ENCODE measurements around the gene CLSTN2. TPM values are rescaled to one million over a fixed set of nuclear protein-coding genes. Genes with fewer than 3 reads are reported as not detected.

The CLSTN2 gene
- total RNA-seq, 4 donors from 2014 or later = 3.7 to 9.5 (median 7.4) TPM

GRCh38 chr3:140439527-140439926, 504.5 kb downstream of the CLSTN2 start:
- H3K4me1 ChIP-seq = no peaks in the 10 kb centered on the region
- 64% methylated on average over 5 of the region's 5 CpGs for WGBS
- no peaks in the 10 kb centered on the region for H3K9me3 ChIP-seq
- H3K36me3 ChIP-seq = no peaks in the 10 kb centered on the region
- H3K4me3 ChIP-seq = no peak overlapping the region
- H3K27ac ChIP-seq (replicated peaks in 1 of 4) = no peak overlapping the region
- intact Hi-C loops (cut with DNase I) = no loop called here
- no peak for TF ChIP-seq POLR2AphosphoS5 (IDR thresholded peaks at IDR 0.05)
- no peak for TF ChIP-seq EP300 (IDR thresholded peaks at IDR 0.05)
- H3K27me3 ChIP-seq = no peaks in the 10 kb centered on the region
- no peak for DNase-seq (ENCODE audit: extremely low spot score)

GRCh38 chr3:140440446-140440845, 505.5 kb downstream of the CLSTN2 start:
- Histone ChIP-seq H3K9me3 (no peaks in the 10 kb centered on the region), H3K4me3 (no peak overlapping the region), H3K36me3 (no peaks in the 10 kb centered on the region), H3K27me3 (no peaks in the 10 kb centered on the region), H3K27ac (replicated peaks in 1 of 4) (no peak overlapping the region), H3K4me1 (no peaks in the 10 kb centered on the region)
- no peak for DNase-seq (ENCODE audit: extremely low spot score)
- TF ChIP-seq POLR2AphosphoS5 (IDR thresholded peaks at IDR 0.05) (no peak), CTCF (IDR thresholded peaks at IDR 0.05) (no peak), POLR2A (IDR thresholded peaks at IDR 0.05; ENCODE audit: low read depth) (no peak), EP300 (IDR thresholded peaks at IDR 0.05) (no peak)
- intact Hi-C loops (cut with DNase I) = no loop called here
- WGBS = 100% methylated on average over 1 of the region's 1 CpG

GRCh38 chr3:140441006-140441405, 506.0 kb downstream of the CLSTN2 start:
- Histone ChIP-seq H3K27ac (replicated peaks in 1 of 4) (no peak overlapping the region), H3K4me1 (no peaks in the 10 kb centered on the region), H3K4me3 (no peak overlapping the region), H3K36me3 (no peaks in the 10 kb centered on the region), H3K9me3 (no peaks in the 10 kb centered on the region), H3K27me3 (no peaks in the 10 kb centered on the region)
- intact Hi-C loops (cut with DNase I) = no loop called here
- TF ChIP-seq POLR2AphosphoS5 (IDR thresholded peaks at IDR 0.05) = peak in 1 of 2 donors; percentile 9
- TF ChIP-seq CTCF (IDR thresholded peaks at IDR 0.05) = no peak
- no peak for TF ChIP-seq POLR2A (IDR thresholded peaks at IDR 0.05; ENCODE audit: low read depth)
- WGBS = 49% methylated on average over 2 of the region's 2 CpGs
- no peak for DNase-seq (ENCODE audit: extremely low spot score)

- H3K4me3 ChIP-seq = no peak overlapping the region
- no peaks in the 10 kb centered on the region for H3K27me3 ChIP-seq
- WGBS = 89% methylated on average over 2 of the region's 2 CpGs
- no peak for TF ChIP-seq POLR2A (IDR thresholded peaks at IDR 0.05; ENCODE audit: low read depth)
- TF ChIP-seq CTCF (IDR thresholded peaks at IDR 0.05) = no peak
- TF ChIP-seq POLR2AphosphoS5 (IDR thresholded peaks at IDR 0.05) = no peak
- no peak for TF ChIP-seq EP300 (IDR thresholded peaks at IDR 0.05)
- H3K9me3 ChIP-seq = no peaks in the 10 kb centered on the region
- no peaks in the 10 kb centered on the region for H3K4me1 ChIP-seq
- DNase-seq (ENCODE audit: extremely low spot score) = no peak
- no peak overlapping the region for H3K27ac ChIP-seq (replicated peaks in 1 of 4)
- intact Hi-C loops (cut with DNase I) = no loop called here
- no peaks in the 10 kb centered on the region for H3K36me3 ChIP-seq
These were observed 507.6 kb downstream of the CLSTN2 start for GRCh38 chr3:140442621-140443020.

- Histone ChIP-seq H3K36me3 (no peaks in the 10 kb centered on the region), H3K9me3 (no peaks in the 10 kb centered on the region), H3K27ac (replicated peaks in 1 of 4) (no peak overlapping the region), H3K27me3 (no peaks in the 10 kb centered on the region), H3K4me3 (no peak overlapping the region), H3K4me1 (no peaks in the 10 kb centered on the region)
- DNase-seq (ENCODE audit: extremely low spot score) = no peak
- no peak for TF ChIP-seq POLR2AphosphoS5 (IDR thresholded peaks at IDR 0.05)
- intact Hi-C loops (cut with DNase I) = no loop called here
- 75% methylated on average over 7 of the region's 7 CpGs for WGBS
These were observed 508.1 kb downstream of the CLSTN2 start for GRCh38 chr3:140443073-140443472.

- TF ChIP-seq POLR2AphosphoS5 (IDR thresholded peaks at IDR 0.05) (no peak), CTCF (IDR thresholded peaks at IDR 0.05) (no peak), EP300 (IDR thresholded peaks at IDR 0.05) (no peak), POLR2A (IDR thresholded peaks at IDR 0.05; ENCODE audit: low read depth) (no peak)
- intact Hi-C loops (cut with DNase I) = no loop called here
- DNase-seq (ENCODE audit: extremely low spot score) = no peak
These were observed 508.8 kb downstream of the CLSTN2 start for GRCh38 chr3:140443806-140444205.

More at GRCh38 chr3:140443806-140444205, 508.8 kb downstream of the CLSTN2 start:
- 82% methylated on average over 3 of the region's 3 CpGs for WGBS
- no peak overlapping the region for H3K4me3 ChIP-seq
- H3K4me1 ChIP-seq = no peaks in the 10 kb centered on the region
- H3K9me3 ChIP-seq = no peaks in the 10 kb centered on the region
- H3K27ac ChIP-seq (replicated peaks in 1 of 4) = no peak overlapping the region
- H3K36me3 ChIP-seq = no peaks in the 10 kb centered on the region
- H3K27me3 ChIP-seq = no peaks in the 10 kb centered on the region

All from esophagus muscularis mucosa (tissue), 4 donors.